Inflammatory macrophage (primary cell): ENCODE measurements around the gene FGL2.
A peak's percentile ranks its signal among the peaks of the same experiment; 100 is the strongest.
"Not testable (repeated sequence)": the region's sequence is repeated elsewhere in the genome, so short reads cannot be mapped to it uniquely, and the experiment has no call there.

Experiments used
- DNase-seq, 2 donors: peaks; one replicate each; pipeline ENCODE4 v3.0.0-alpha.2; 2020 to 2022
- total RNA-seq, 18 experiments: gene quantifications; one replicate each; lab custom pipeline; 2026; ENCODE audit warnings: mixed read lengths in 6 of 18, inconsistent platforms in 2 of 18; lab: John Stamatoyannopoulos, UW

The FGL2 gene, protein sequence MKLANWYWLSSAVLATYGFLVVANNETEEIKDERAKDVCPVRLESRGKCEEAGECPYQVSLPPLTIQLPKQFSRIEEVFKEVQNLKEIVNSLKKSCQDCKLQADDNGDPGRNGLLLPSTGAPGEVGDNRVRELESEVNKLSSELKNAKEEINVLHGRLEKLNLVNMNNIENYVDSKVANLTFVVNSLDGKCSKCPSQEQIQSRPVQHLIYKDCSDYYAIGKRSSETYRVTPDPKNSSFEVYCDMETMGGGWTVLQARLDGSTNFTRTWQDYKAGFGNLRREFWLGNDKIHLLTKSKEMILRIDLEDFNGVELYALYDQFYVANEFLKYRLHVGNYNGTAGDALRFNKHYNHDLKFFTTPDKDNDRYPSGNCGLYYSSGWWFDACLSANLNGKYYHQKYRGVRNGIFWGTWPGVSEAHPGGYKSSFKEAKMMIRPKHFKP
- 20.1 to 349 (median 87.6) reads per million in 18 experiments for total RNA-seq

DNA sequence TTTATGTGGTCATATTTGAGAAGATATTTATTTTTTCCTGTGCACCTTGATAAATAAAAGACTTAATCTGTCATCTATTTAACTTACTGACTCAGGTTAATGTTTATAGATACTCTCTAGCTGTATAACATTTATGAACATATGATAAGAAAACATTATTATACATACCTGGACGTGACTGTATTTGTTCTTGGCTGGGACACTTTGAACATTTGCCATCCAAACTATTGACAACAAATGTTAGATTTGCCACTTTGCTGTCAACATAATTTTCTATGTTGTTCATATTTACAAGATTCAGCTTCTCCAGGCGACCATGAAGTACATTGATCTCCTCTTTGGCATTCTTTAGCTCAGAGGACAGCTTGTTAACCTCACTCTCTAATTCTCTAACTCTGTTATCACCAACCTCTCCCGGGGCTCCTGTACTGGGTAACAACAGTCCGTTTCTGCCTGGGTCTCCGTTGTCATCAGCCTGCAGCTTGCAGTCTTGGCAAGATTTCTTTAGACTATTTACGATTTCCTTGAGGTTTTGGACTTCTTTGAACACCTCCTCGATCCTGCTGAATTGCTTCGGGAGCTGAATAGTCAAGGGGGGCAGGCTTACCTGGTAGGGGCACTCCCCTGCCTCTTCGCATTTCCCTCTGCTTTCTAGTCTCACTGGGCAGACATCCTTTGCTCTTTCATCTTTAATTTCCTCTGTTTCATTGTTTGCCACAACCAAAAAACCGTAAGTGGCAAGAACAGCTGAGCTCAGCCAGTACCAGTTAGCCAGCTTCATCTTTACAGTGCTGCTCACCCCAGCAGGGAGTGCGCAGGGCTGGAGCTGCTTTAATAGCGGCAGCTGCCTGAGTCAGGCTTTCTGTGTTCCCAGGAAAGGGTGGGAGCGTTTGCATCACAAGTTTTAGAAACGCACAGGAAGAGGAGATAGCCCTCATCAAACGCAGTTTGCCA lies at the start of gene FGL2:
Gene FGL2, minus strand, starts transcription at position 807 of the 954 bp plus-strand sequence. Its CDS starts 26 bp downstream, at position 781.
- peak; percentile 58 to 78 for DNase-seq

DNA sequence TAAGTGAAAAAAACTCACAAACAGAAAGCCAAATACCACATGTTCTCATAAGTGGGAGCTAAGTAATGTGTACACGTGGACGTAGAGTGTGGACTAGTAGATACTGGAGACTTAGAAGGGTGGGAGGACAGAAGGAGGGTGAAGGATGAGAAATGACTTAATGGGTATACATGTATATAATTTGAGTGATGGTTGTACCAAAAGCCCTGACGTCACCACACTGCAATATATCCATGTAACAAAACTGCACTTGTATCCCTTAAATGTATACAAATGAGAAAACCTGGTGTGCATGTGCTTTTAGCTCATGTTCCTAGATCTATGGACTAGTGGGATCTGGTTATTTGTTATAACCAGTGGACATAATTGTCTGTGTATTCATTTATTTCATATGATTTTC lies 48.5 kb upstream of the FGL2 start:
- no peak for DNase-seq

DNA sequence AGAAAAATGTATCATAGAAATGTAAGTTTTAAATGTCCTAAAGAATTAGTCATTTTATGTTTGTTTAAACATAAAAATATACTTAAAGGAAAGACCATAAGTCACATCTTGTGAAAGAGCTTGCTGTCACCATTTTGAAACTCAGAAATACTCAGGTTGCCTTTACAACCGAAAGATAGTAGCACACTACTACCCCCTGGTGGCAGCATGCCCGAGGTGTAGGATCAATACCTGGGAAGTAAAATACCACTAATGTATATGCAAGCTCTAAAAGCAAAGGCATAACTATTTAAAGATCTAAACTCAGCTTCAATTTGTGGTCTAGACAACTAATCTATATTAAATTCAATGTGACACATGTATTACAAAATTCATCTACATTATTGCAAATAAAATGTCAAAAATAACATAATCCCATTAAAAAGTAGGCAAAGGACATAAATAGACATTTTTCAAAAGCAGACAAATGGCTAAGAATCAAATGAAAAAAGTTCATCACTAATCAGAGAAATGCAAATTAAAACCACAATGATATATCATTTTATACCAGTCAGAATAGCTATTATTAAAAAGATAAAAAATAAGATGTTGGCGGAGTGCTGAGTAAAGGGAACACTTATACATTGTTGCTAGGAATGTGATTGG lies 47.7 kb upstream of the FGL2 start:
- peak; percentile 84 to 87 for DNase-seq

DNA sequence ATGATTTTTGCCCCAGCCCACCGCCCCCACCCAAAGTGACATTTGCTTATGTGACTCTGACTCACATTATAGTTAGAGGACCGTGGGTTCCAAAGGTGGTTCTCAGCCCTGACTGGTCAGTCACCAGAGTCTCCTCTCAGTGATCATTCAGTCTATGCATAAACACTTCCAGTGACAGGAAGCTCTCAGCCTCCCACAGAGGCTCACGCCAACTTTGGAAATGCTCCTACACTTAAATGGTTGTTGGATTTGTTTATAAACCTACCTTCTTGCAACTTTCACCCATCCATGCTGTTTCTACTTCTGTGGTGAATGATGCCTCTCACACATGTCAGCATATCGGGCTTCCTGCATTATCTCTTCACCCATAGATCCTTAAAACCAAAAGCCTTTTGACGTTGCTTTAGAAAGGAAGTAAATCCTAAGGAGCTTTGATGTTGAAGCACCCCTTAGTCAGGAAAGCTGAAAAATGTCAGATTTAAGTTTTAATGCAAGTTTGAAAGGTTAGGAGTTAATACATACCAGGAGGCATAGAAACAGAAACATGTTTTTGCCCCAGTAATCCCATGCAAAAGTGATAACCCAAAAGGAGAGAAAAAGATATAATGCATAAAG lies 46.5 kb upstream of the FGL2 start:
- DNase-seq: peak; percentile 75 to 89

DNA sequence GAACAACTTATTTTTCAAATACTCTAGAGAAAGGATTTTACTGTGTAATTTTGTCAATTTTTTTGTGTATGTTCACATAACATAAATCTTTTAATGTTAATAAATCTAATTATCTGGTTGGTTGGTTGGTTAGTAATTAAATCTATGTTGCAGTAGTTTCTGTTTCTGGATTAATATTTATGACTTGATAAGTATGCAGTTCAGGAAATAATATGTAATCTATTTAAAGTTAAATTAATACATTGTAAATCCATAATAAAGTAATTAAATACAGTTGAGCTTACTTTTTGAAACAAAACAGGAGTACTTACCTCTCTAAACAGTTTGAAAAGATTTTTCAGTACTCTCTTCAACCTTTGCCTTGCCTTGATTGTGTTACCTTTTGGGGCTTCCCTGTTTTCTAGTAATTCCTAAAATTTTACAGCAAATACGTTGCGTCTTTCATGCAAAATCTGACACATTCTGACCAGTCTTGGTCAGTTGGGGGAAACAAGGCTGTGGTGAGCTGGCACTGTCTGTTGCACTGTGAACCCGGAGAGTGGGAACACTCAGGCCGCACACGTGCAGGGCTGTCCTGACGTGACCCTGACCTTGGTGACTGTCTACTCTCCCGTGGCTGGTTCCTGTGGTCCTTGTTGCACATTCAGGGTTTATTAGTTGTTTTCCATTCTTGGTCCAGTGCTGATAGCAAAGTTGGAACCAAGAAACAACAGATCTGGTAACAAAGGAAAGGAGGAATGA lies 45.6 kb upstream of the FGL2 start:
- peak; percentile 65 to 82 for DNase-seq

DNA sequence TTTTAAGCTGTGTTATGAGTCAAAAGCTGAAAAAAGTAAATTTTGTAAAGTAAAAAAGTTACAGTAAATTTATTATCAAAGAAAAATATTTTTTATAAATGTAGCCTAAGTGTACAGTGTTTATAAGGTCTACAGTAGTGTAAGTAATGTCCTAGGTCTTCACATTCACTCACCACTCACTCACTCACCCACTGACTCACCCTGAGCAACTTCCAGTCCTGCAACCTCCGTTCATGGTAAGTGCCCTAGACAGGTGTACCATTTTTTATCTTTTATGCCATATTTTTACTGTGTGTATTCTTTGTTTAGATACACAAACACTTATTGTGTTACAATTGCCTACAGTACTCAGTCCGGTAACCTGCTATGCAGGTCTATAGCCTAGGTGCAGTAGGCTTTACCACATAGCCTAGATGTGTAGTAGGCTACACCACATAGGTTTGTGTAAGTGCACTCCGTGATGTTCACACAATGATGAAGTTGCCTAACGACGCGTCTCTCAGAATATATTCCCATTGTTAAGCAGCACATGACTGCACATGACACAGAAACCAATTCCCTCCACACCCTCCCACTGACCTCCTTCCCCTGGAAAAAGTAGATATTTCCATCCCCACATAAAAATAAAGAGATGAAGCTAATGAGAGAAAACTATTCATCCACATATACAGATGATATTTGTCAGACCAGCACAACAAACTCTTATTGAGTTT lies 44.8 kb upstream of the FGL2 start:
- peak; percentile 64 to 68 for DNase-seq

DNA sequence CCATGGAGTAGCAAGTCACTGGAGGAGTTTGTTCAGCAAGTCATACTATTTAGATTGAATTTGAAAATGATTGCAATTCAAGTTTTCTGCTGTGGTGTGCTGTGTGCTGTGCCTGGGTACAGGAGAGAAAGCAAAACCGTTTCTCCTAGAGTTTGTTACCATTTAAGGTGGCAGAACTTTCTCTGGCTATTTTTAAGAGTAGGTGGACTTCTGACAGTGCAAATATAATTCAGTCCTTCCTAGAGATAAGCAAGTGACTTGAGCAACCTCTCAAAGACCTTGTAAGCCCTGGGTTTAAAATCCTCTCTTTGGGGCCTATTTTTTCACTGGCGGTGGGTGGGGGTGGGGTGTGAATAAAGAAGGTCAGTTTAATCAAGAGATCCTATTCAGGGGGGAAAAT lies 42.9 kb upstream of the FGL2 start:
- no peak for DNase-seq

DNA sequence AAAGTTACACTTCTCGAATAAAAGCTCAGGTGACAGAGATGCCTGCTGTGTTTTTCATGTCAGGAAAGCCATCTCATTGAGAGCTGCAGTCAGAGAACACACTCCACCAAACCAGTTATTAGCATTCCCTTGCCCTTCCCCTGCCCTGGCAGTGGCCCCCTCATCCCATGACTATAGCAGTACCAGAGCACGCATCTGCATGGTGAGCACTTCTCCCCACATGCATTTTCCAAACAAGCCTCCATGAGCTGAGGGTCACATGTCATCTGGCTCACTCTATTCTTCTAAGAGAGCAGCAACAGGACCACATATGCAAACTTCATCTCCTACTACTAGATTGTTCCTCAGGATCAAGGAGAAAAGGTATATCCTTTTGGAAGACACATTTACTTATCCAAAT lies 42.4 kb upstream of the FGL2 start:
- DNase-seq: peak in 1 of 2 donors; percentile 28

DNA sequence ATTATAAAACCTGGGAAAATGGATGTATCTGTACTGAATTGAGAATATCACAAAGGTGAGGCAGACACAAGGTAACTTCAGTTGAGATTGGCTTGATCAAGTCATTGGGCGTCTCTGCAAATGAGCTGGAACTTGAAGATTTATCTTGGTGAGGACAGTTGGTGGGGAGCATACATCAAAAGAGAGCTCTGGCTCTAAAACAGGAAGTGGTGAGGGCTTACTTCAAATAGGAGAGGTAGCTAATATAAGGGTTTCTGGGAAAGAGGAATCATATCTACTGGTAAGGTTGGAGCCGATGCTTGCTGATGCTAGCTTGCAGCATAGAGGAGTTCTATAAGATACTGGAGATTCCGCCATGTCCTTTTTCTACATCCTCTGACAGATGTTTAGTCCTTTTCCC lies 39.9 kb upstream of the FGL2 start:
- peak in 1 of 2 donors; percentile 37 for DNase-seq

DNA sequence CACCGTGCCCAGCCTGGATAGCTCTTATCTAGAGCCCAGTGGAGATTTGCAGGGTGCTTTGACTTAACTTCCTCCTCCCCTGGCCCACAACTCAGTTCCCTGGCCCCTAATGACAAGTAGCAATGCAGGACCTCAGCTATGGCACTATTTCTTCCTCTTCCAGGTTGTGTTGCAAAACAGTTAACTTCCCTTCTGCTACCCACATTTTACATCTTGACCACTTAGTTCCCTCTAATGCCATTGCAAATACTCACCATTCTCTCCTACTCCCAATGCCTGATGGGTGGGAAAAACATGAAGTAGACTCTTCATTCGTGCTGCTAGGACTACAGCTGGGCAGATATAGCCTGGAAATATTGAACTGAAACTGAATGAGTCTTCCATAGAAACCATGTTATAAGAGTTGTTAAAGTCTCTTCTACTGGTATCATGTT lies 39.1 kb upstream of the FGL2 start:
- peak; percentile 94 to 97 for DNase-seq

DNA sequence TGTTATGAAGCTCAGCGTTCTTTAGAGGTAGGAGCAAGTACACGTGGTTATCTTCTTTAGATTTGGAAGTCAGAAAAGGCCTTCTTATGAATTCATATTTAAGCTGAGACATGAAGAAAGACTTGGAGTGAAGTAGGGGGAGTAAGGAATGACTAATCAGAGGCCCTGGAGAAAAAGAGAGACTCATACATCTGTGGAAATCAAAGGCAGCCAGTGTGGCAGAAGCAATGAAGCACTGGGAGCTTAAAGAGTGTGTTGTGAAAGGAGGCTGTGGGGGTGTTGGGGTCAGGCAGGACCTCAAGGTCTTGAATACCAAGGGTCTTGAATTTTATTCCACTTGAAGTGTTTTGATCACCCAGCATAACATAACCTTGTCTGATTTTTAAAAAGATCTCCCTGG lies 35.7 kb upstream of the FGL2 start:
- DNase-seq: peak; percentile 36 to 59

DNA sequence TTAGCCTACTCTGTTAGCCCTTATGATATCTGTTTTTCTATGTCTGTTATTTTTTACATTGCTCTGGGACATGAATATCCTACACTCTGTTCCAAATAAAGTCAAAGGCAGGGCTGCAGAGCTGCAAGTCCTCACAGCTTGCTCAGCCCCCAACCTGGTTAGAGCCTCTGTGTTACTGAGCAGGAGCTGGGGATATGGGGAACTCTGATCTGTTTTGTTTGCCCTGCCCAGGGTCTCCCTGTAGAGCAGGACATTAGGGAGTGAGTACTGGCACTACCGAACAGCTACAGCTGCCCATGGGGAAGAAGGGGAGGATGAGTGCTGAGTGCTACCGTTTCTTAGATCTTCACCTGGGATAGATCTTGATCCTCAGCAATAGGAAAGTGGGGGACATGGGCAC lies 32.8 kb upstream of the FGL2 start:
- no peak for DNase-seq

DNA sequence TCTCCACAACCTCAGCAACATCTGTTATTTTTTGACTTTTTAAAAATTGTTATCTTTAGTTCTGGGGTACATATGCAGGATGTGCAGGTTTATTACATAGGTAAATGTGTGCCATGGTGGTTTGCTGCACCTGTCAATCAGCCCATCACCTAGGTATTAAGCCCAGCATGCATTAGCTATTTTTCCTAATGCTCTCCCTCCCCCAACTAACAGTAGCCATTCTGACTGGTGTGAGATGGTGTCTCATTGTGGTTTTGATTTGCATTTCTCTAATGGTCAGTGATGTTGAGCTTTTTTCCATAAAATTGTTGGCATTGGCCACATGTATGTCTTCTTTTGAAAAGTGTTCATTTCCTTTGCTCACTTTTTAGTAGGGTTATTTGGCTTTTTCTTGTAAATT lies 29.2 kb upstream of the FGL2 start:
- DNase-seq: not testable (repeated sequence)

DNA sequence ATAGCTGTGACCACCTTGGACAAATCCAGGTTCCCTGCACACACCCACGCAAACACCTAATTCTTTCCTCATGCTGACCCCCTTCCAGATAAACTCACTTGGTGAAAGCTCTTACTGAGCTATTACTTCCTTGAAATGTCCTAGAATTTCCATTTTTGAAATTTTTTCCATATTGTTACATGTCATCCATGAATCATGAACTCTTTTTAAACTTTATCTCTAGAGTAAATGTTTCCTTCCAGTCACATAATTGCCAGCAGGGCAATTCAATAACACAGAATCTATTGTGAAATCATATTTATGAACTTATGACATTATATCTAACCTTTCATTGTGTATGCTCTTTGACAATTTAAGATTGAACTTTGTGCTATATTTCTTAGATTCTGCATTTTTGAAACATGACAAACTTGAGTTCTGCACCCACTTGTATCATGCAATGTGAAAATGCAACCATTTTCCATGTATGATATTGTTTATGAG lies 26.8 kb upstream of the FGL2 start:
- peak in 1 of 2 donors; percentile 19 for DNase-seq

DNA sequence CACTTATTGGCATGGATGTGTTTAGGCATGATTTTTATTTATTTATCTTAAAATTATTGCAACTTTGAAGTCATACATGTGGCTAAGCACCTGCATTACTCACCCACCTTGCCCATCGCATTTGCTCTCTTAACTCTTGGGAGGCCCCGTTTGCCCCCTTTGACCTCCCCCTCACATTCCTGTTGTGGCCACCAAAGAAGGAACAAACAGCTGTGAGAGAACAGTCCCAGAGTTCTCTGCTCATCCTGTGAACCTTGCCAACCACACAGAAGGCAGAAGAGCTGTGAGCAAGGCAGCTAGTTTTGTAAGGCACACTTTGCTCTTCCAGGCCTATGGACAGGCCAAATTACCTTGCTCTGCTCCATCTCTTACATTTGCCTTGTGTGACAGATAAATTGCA lies 23.6 kb upstream of the FGL2 start:
- DNase-seq: no peak

DNA sequence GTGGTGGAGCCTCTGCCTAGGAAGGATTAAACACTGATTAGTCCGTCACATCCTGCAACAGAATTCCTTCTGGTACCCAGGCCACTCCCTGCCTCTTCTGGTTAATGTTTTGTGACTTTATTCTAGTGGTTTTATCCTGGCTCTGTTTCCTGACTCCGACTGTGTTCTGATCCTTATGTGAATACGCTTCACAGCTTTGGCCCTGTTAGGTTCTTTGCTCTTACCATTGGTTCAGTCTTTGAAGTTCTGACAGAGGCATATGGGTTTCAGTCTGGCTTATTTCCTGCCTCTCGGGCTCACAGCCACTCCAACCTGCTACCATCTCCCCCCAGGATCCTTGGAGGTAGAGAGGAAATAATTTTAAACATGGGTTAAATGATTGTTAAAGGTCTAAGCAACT lies 23.2 kb upstream of the FGL2 start:
- DNase-seq: no peak

DNA sequence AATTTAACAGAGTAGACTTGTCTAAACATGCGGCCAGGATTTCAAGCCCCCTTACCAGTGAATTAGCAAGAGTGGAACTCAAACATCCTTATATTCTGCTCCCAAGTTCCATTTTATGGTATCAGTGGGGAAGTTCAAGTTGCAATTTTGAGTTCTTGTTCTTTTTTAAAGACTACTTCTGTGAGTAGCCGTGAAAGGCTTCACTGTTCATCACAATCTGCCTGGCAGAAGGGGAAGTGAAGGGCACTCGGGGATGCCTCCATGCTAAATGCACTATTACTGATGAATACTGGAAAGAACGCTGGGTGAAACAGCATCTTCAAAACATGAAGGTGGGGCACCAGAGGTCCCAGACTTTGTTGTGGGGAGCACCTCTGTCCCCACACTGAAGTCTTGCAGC lies 22.4 kb upstream of the FGL2 start:
- peak; percentile 65 to 66 for DNase-seq

DNA sequence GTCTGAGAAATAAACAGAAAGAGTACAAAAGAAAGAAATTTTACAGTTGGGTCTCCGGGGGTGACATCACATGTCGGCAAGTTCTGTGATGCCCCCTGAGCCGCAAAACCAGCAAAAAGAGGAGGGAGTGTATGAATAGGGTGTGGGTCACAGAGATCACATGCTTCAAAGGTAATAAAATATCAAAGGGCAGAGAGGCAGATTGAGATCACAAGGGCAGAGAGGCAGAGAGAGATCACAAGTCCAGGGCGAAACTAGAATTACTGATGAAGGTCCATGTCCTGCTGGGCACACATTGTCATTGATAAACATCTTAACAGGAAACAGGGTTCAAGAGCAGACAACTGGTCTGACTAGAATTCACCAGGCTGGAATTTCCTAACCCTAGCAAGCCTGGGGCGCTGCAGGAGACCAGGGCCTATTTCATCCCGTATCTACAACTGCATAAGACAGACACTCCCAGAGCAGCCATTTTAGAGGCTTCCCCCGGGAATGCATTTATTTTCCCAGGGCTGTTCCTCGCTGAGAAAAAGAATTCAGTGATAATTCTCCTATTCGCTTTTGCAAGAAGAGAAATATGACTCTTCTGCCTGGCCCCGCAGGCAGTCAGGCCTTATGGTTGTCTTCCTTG lies 20.2 kb upstream of the FGL2 start:
- DNase-seq: not testable (repeated sequence)

DNA sequence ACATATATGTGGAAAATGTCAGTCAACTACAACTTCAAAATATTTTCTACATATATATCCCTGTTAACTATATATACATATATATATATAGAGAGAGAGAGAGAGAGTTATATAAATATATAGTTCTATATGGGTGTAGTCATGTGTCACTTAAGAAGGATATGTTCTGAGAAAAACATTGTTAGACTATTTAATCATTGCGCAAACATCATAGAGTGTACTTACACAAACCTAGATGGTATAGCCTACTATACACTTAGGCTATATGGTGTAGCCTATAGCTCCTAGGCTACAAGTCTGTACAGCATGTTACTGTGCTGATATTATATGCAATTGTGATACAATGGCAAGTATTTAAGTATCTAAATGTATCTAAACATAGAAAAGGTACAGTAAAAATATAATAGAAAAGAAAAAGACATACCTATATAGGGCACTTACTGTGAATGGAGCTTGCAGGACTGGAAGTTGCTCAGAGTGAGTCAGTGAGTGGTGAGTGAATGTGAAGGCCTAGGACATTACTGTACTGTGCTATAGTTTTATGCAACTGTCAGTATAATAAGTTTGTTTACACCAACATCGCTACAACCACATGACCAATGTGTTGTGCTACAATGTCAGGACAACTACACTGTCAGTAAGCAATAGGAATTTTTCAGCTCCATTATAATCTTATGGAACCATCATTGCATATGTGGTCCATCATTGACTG lies 18.0 kb upstream of the FGL2 start:
- no peak for DNase-seq
